Thoracic aorta (tissue), 2 donors: ENCODE measurements around the gene IGF2BP3. TPM values are rescaled to one million over a fixed set of nuclear protein-coding genes. Genes with fewer than 3 reads are reported as not detected.

ENCODE experiments used
- ATAC-seq: fragments of 150-250 bp; one replicate; pipeline ENCODE4 v1.8.0; 2017; ENCODE audit warnings: low read depth; ENCODE audit not compliant: insufficient number of reproducible peaks, low FRiP score
- DNase-seq: peaks from one replicate; pipeline ENCODE4 v3.0.0-alpha.2; 2020; ENCODE audit warnings: low spot score
- H3K27ac ChIP-seq, 2 donors: fragments of 200-600 bp; sonication (generic); 1 replicate in 1 of 2; 2 replicates in 1 of 2; pipeline ENCODE4 v1.5.1; 2016; ENCODE audit warnings: mild to moderate bottlenecking in 2 of 2, moderate library complexity in 2 of 2
- H3K27me3 ChIP-seq: fragments of 200-600 bp; sonication (generic); replicated peaks from 2 replicates; pipeline ENCODE4 v1.6.0; 2016; ENCODE audit warnings: mild to moderate bottlenecking; ENCODE audit not compliant: insufficient read depth
- H3K36me3 ChIP-seq: fragments of 200-600 bp; sonication (generic); one replicate; pipeline ENCODE4 v1.5.1; 2016
- H3K4me1 ChIP-seq, 2 donors: fragments of 200-600 bp; sonication (generic); 1 replicate in 1 of 2; 2 replicates in 1 of 2; pipeline versions ENCODE4 v1.5.1 to v1.6.0; 2016; ENCODE audit warnings: low read depth in 2 of 2, mild to moderate bottlenecking in 1 of 2; ENCODE audit not compliant: control insufficient read depth in 1 of 2
- H3K4me3 ChIP-seq: fragments of 200-600 bp; sonication (generic); 2 replicates; pipeline ENCODE4 v1.5.1; 2016; ENCODE audit warnings: mild to moderate bottlenecking
- H3K9me3 ChIP-seq: fragments of 200-600 bp; sonication (generic); 2 replicates; pipeline ENCODE4 v1.5.1; 2016
- total RNA-seq, 2 donors: library from RNA; depleted of rRNA; stranded (reverse); fragments of >200 nt; gene quantifications; one replicate each; pipeline versions ENCODE4 v1.1.0 to v1.2.3, GENCODE V29; 2016
- TF ChIP-seq, protein P1 (sequence below): fragments of 200-600 bp; sonication (generic); IDR thresholded peaks from one replicate; pipeline ENCODE4 v1.5.1; 2019; ENCODE audit warnings: antibody characterized with exemption

IGF2BP3 gene
- total RNA-seq, 2 donors from 2014 or later: 0.27 to 8.1 TPM

DNA sequence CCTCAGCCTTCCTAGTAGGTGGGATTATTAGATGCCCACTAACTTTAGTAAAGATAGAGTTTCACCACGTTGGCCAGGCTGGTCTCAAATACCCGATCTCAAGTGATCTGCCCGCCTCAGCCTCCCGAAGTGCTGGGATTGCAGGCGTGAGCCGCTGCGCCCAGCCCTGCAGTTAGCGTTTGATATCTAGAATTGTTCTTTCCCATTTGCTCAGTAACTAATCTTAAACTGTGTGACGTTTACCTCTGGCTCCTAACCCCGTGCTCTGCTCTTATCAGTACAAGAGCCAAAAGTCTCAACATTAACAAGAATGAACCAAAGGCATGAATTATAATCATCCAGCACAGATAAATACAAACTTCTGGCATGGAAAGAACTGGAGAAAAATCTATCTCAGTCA, 47.4 kb downstream of the IGF2BP3 start:
- TF ChIP-seq, protein P1, sequence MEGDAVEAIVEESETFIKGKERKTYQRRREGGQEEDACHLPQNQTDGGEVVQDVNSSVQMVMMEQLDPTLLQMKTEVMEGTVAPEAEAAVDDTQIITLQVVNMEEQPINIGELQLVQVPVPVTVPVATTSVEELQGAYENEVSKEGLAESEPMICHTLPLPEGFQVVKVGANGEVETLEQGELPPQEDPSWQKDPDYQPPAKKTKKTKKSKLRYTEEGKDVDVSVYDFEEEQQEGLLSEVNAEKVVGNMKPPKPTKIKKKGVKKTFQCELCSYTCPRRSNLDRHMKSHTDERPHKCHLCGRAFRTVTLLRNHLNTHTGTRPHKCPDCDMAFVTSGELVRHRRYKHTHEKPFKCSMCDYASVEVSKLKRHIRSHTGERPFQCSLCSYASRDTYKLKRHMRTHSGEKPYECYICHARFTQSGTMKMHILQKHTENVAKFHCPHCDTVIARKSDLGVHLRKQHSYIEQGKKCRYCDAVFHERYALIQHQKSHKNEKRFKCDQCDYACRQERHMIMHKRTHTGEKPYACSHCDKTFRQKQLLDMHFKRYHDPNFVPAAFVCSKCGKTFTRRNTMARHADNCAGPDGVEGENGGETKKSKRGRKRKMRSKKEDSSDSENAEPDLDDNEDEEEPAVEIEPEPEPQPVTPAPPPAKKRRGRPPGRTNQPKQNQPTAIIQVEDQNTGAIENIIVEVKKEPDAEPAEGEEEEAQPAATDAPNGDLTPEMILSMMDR: no peak
- DNase-seq: no peak
- no peaks in the 10 kb centered on the region for H3K4me1 ChIP-seq

DNA sequence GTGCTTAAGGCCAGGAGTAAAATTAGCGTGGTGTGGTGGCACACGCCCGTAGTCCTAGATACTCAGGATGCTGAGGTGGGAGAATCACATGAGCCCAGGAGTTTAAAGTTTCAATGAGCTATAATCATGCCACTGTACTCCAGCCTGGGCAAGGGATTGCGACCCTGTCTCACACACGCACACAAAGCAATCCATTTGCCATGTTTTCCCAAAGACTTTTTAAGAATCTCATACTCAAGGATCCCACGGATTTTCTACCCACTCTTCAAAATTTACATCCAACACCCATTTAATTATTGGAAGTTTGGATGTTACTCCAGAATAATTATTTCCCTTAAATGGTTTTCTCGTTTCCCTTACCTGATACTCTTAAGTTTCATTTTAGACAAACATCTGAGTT, 47.9 kb downstream of the IGF2BP3 start:
- no peak for DNase-seq
- TF ChIP-seq, protein P1: no peak
- Histone ChIP-seq H3K27ac (no peak overlapping the region), H3K36me3 (no peaks in the 10 kb centered on the region), H3K9me3 (no peaks in the 10 kb centered on the region), H3K4me3 (no peak overlapping the region), H3K4me1 (no peaks in the 10 kb centered on the region), H3K27me3 (no peaks in the 10 kb centered on the region)
- no peak for ATAC-seq

More for the DNA sequence above, 47.4 kb downstream of the IGF2BP3 start:
- Histone ChIP-seq H3K27me3 (no peaks in the 10 kb centered on the region), H3K27ac (no peak overlapping the region), H3K4me3 (no peak overlapping the region), H3K36me3 (no peaks in the 10 kb centered on the region), H3K9me3 (no peaks in the 10 kb centered on the region)
- no peak for ATAC-seq

DNA sequence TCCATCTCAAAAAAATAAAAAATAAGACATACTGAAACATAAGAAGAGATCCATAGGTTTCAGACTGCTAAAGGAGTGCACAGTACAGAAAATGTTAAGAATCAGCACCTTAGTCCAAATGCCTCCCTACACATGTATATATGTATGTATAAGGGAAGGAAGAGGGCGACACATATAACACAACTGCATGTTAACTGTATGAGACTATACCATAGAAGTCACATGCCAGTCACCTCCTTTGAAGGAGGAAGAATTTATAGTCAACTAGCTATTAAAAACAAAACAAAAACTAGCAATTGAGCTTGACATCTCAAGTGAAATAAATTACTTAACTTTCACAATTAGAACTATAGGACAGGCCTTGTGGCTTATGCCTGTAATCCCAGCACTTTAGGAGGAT, 50.4 kb downstream of the IGF2BP3 start:
- no peak for ATAC-seq
- H3K9me3 ChIP-seq: no peaks in the 10 kb centered on the region
- no peaks in the 10 kb centered on the region for H3K36me3 ChIP-seq
- no peak overlapping the region for H3K27ac ChIP-seq
- H3K4me1 ChIP-seq: no peaks in the 10 kb centered on the region
- H3K4me3 ChIP-seq: no peak overlapping the region
- no peak for DNase-seq
- TF ChIP-seq, protein P1: no peak
- H3K27me3 ChIP-seq: no peaks in the 10 kb centered on the region

DNA sequence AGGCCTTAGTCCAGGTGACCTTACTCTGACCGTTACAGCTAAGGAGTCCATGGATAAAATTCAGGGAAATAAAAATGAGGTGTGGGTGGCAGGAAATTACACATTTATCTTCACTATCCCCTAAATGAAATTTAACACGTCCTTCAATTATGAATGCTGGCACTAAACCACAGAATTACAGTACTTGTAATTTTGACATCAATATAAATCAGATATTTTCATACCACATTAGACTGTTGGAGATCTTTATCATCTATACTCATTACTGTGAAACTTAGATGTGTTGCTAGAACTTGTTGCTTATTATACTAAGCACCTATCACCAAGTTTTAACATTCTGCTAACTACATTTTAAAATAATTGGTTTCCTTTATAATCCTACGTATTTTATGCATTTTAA, 51.1 kb downstream of the IGF2BP3 start:
- Histone ChIP-seq H3K9me3 (no peaks in the 10 kb centered on the region), H3K27me3 (no peaks in the 10 kb centered on the region), H3K4me3 (no peak overlapping the region), H3K4me1 (no peaks in the 10 kb centered on the region), H3K27ac (no peak overlapping the region), H3K36me3 (no peaks in the 10 kb centered on the region)
- no peak for DNase-seq
- ATAC-seq: no peak
- TF ChIP-seq, protein P1: no peak

DNA sequence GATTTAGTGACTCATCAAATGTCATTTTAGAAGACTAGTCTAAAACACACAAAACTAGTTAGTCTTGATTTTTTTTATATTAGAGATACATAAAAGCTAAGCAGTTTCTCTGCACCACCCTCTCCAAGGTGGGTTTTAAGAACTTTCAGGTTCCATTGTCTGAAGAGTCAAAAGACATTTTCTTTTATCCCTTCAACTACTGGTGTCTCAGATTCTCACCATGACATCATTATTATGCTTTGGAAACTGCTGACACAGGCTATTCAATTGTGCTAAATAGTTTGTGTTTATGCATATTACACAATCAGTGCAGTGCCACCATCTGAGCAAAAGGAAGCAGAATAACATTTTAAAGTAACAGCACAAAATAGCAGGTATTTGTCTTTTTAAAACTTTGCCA, 52.2 kb downstream of the IGF2BP3 start:
- Histone ChIP-seq H3K4me1 (no peaks in the 10 kb centered on the region), H3K4me3 (no peak overlapping the region), H3K9me3 (no peaks in the 10 kb centered on the region), H3K27me3 (no peaks in the 10 kb centered on the region), H3K27ac (no peak overlapping the region), H3K36me3 (no peaks in the 10 kb centered on the region)
- DNase-seq (no peak), ATAC-seq (no peak)
- TF ChIP-seq, protein P1: no peak
